GM23338 (cell line): ENCODE results near the gene HSDL1. TPM values are rescaled to one million over a fixed set of nuclear protein-coding genes. Genes with fewer than 3 reads are reported as not detected.

Experiments
- polyA plus RNA-seq: library from polyadenylated mRNA; unstranded; fragments of >200 nt; fragmentation: Nextera tagmentation; extraction: Ambion mirVana; gene quantifications from 2 replicates; pipeline ENCODE4 v1.2.1, GENCODE V29; 2016
- total RNA-seq: library from RNA; depleted of rRNA; stranded (reverse); fragments of >200 nt; shearing (Covaris generic); gene quantifications from 2 replicates; pipeline ENCODE4 v1.2.3, GENCODE V29; 2014; rRNA removed

HSDL1 gene
- total and polyA plus RNA-seq, 2 experiments from 2014 or later, result 16.6 to 46.1 TPM

Other genes starting within 250 kb of the HSDL1 start
- 6.5 and 7.2 TPM in 2 replicates for gene MLYCD, start 246.1 kb downstream of the HSDL1 start, total RNA-seq
- gene MLYCD, start 246.1 kb downstream of the HSDL1 start, polyA plus RNA-seq, result 2.3 and 3.2 TPM in 2 replicates
- 0.89 and 1.6 TPM in 2 replicates for gene OSGIN1, start 191.9 kb downstream of the HSDL1 start, total RNA-seq
- gene OSGIN1, start 191.9 kb downstream of the HSDL1 start, polyA plus RNA-seq, result 0.32 and 0.94 TPM in 2 replicates
- gene NECAB2, start 176.9 kb downstream of the HSDL1 start, total RNA-seq, result 1.4 and 1.6 TPM in 2 replicates
- gene NECAB2, start 176.9 kb downstream of the HSDL1 start, polyA plus RNA-seq, result 4.5 and 5.1 TPM in 2 replicates
- not detected in 2 replicates for gene SLC38A8, start 102.4 kb downstream of the HSDL1 start, total RNA-seq
- gene SLC38A8, start 102.4 kb downstream of the HSDL1 start, polyA plus RNA-seq, result not detected in 2 replicates
- 44.3 and 49.3 TPM in 2 replicates for gene MBTPS1, start 28.2 kb downstream of the HSDL1 start, total RNA-seq
- gene MBTPS1, start 28.2 kb downstream of the HSDL1 start, polyA plus RNA-seq, result 18.1 and 20.7 TPM in 2 replicates
- 0.42 TPM in 1 of 2 replicates, not detected in the other for gene DNAAF1, start 131 bp upstream of the HSDL1 start, total RNA-seq
- 0.28 and 0.42 TPM in 2 replicates for gene DNAAF1, start 131 bp upstream of the HSDL1 start, polyA plus RNA-seq
- gene TAF1C, start 41.9 kb upstream of the HSDL1 start, total RNA-seq, result 51.9 and 57.4 TPM in 2 replicates
- gene TAF1C, start 41.9 kb upstream of the HSDL1 start, polyA plus RNA-seq, result 37.2 and 39.1 TPM in 2 replicates
- gene ADAD2, start 46.0 kb upstream of the HSDL1 start, total RNA-seq, result 1.5 and 4.5 TPM in 2 replicates
- 1.1 and 1.6 TPM in 2 replicates for gene ADAD2, start 46.0 kb upstream of the HSDL1 start, polyA plus RNA-seq
- 0.07 TPM in 1 of 2 replicates, not detected in the other for gene KCNG4, start 94.8 kb upstream of the HSDL1 start, total RNA-seq
- not detected in 2 replicates for gene KCNG4, start 94.8 kb upstream of the HSDL1 start, polyA plus RNA-seq
- gene WFDC1, start 149.7 kb upstream of the HSDL1 start, total RNA-seq, result 0.43 and 0.76 TPM in 2 replicates
- gene WFDC1, start 149.7 kb upstream of the HSDL1 start, polyA plus RNA-seq, result 0.70 and 0.95 TPM in 2 replicates
- 2.1 and 2.3 TPM in 2 replicates for gene ATP2C2, start 223.4 kb upstream of the HSDL1 start, total RNA-seq
- gene ATP2C2, start 223.4 kb upstream of the HSDL1 start, polyA plus RNA-seq, result 2.1 and 2.9 TPM in 2 replicates